ENCODE measurements around the gene CSNK2A1. TPM values are rescaled to one million over a fixed set of nuclear protein-coding genes. Genes with fewer than 3 reads are reported as not detected.
A peak's percentile ranks its signal among the peaks of the same experiment; 100 is the strongest.

CSNK2A1 gene
- total RNA-seq, 2 donors from 2014 or later, result 83.9 to 90.7 TPM

DNA sequence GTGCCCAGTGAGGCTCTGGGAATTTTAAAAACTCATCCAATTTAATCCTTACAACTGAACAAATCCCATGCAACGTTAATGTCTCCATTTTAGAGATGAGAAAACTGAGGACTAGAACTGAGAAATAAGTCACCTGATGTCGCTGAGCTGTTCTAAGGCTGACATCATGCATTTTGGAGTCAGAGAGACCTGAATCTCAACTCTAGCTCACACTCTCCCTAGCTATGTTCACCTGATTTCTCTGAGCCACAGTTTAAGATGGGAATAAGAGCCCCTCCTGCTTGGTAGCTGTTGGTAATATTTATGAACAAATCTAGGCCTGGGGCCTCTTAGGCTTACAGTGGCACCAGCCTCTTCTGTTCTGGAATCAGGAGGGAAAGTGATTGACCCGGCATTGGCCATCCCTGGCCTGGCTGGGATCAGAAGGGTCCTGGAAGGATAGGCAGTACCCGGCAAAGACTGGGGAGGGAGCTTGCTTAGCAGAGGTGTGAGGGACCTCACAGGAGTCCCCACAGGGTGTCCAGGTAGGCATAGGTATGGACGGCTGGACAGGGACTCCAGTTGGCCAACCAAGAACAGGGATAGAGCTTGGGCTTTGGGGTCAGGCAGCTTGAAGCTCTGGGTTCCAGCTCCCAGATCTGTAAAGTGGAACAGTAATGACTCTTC, 18.8 kb upstream of the CSNK2A1 start:
- H3K36me3 ChIP-seq, result no peaks in the 10 kb centered on the region
- no peaks in the 10 kb centered on the region for H3K27me3 ChIP-seq (replicated peaks; ENCODE audit: insufficient read depth)
- ATAC-seq (ENCODE audit: insufficient number of reproducible peaks, low FRiP score, low read depth) (no peak), DNase-seq (ENCODE audit: low spot score) (no peak)
- no peak for TF ChIP-seq CTCF (IDR thresholded peaks at IDR 0.05)
- H3K4me1 ChIP-seq (ENCODE audit: control insufficient read depth in 1 of 2, low read depth in 2 of 2), result no peaks in the 10 kb centered on the region
- no peak overlapping the region for H3K27ac ChIP-seq
- H3K9me3 ChIP-seq, result no peaks in the 10 kb centered on the region
- H3K4me3 ChIP-seq, result no peak overlapping the region

GRCh38 chr20:561437-562231, 18.0 kb upstream of the CSNK2A1 start:
- peak; percentile 89 for TF ChIP-seq CTCF (IDR thresholded peaks at IDR 0.05)
- no peak overlapping the region for H3K27ac ChIP-seq
- no peaks in the 10 kb centered on the region for H3K27me3 ChIP-seq (replicated peaks; ENCODE audit: insufficient read depth)
- no peaks in the 10 kb centered on the region for H3K36me3 ChIP-seq
- no peak for DNase-seq (ENCODE audit: low spot score)
- H3K9me3 ChIP-seq, result no peaks in the 10 kb centered on the region
- H3K4me3 ChIP-seq, result no peak overlapping the region
- H3K4me1 ChIP-seq (ENCODE audit: control insufficient read depth in 1 of 2, low read depth in 2 of 2), result no peaks in the 10 kb centered on the region
- ATAC-seq (ENCODE audit: insufficient number of reproducible peaks, low FRiP score, low read depth), result peak; percentile 35

DNA sequence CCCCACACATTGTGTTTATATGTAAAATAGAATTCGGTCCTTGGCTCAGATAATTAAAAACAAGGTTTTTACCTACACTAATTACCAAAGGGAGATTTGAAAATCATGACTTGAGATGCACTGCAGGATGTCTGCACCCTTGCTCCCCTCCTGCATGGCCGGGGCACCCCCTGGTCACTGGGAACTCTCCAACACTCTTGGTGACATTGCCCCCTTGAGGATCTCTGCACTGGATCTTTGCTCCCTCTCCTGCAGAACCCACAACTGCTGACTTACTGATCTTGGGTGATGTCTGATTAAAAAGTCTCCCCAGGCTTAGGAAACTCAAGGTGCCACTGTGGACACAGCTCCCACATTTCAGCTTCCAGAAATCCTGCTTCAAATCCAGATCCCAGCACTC, 17.1 kb upstream of the CSNK2A1 start:
- no peak for ATAC-seq (ENCODE audit: insufficient number of reproducible peaks, low FRiP score, low read depth)
- Histone ChIP-seq H3K9me3 (no peaks in the 10 kb centered on the region), H3K27me3 (replicated peaks; ENCODE audit: insufficient read depth) (no peaks in the 10 kb centered on the region), H3K27ac (no peak overlapping the region), H3K4me1 (ENCODE audit: control insufficient read depth in 1 of 2, low read depth in 2 of 2) (no peaks in the 10 kb centered on the region), H3K4me3 (no peak overlapping the region), H3K36me3 (no peaks in the 10 kb centered on the region)
- DNase-seq (ENCODE audit: low spot score), result no peak
- TF ChIP-seq CTCF (IDR thresholded peaks at IDR 0.05), result no peak

DNA sequence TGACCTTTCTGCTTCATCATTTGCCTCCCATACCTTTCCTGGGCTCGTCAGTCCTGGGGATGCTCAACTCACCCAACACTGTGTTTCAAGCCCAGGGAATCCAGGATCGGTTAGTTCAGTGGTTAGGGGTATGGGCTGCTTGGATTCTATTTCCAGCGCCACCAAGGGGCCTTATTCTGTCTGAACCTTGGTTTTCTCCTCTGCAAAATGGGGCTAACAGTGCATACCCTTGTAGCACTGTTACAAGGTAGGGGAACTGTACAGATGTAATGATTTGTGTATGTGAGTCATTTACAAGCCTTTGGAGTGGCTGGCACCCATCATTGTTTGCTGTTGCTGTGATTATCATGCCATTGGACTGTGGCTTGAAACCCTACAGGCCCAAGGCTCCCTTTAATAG, 14.5 kb upstream of the CSNK2A1 start:
- no peak for DNase-seq (ENCODE audit: low spot score)
- no peak for ATAC-seq (ENCODE audit: insufficient number of reproducible peaks, low FRiP score, low read depth)
- no peaks in the 10 kb centered on the region for H3K36me3 ChIP-seq
- H3K9me3 ChIP-seq, result no peaks in the 10 kb centered on the region
- H3K4me3 ChIP-seq, result no peak overlapping the region
- no peaks in the 10 kb centered on the region for H3K4me1 ChIP-seq (ENCODE audit: control insufficient read depth in 1 of 2, low read depth in 2 of 2)
- TF ChIP-seq CTCF (IDR thresholded peaks at IDR 0.05), result no peak
- H3K27me3 ChIP-seq (replicated peaks; ENCODE audit: insufficient read depth), result no peaks in the 10 kb centered on the region
- H3K27ac ChIP-seq, result no peak overlapping the region

DNA sequence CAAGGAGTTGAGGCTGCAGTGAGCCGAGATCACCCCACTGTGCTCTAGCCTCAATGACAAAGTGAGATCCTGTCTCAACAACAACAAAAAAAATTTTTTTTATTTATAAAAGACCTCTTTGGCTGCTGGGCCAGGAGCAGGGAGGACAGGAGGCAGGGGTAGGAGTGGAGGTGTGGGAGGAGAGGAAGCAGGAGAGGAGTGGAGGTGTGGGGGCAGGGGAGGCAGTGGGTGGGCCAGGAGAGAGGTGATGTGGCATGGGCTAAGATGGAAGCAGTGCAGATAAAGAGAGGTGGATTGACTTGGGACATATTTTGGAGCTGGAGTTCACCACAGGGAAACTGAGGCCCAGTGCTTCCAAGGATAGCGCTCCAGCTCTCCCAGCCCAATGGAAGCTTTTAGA, 13.4 kb upstream of the CSNK2A1 start:
- Histone ChIP-seq H3K27ac (no peak overlapping the region), H3K4me3 (no peak overlapping the region), H3K9me3 (no peaks in the 10 kb centered on the region), H3K36me3 (no peaks in the 10 kb centered on the region), H3K27me3 (replicated peaks; ENCODE audit: insufficient read depth) (no peaks in the 10 kb centered on the region), H3K4me1 (ENCODE audit: control insufficient read depth in 1 of 2, low read depth in 2 of 2) (no peaks in the 10 kb centered on the region)
- ATAC-seq (ENCODE audit: insufficient number of reproducible peaks, low FRiP score, low read depth), result no peak
- no peak for DNase-seq (ENCODE audit: low spot score)
- TF ChIP-seq CTCF (IDR thresholded peaks at IDR 0.05), result no peak

Data from thoracic aorta (tissue), 2 donors.